HAP-1 (cell line): Measurements from ENCODE around the gene KCNJ2.

Source experiments
- DNase-seq, 2 experiments: peaks; one replicate each; pipeline ENCODE4 v3.0.0-alpha.2; 2016 to 2020; ENCODE audit warnings: low spot score in 2 of 2
- H3K27me3 ChIP-seq: fragments of 250-450 bp; sonication (Bioruptor Pico); 2 replicates; pipeline ENCODE4 v1.5.1; 2020; ENCODE audit warnings: low read depth, mild to moderate bottlenecking, moderate library complexity
- H3K36me3 ChIP-seq: fragments of 250-450 bp; sonication (Bioruptor Pico); replicated peaks from 2 replicates; pipeline ENCODE4 v1.5.1; 2020; ENCODE audit warnings: mild to moderate bottlenecking
- H3K4me1 ChIP-seq: fragments of 250-450 bp; sonication (Bioruptor Pico); 2 replicates; pipeline ENCODE4 v1.5.1; 2020; ENCODE audit warnings: mild to moderate bottlenecking
- H3K4me3 ChIP-seq: fragments of 250-450 bp; sonication (Bioruptor Pico); 2 replicates; pipeline ENCODE4 v1.5.1; 2020; ENCODE audit warnings: mild to moderate bottlenecking, moderate library complexity
- H3K9me3 ChIP-seq: fragments of 250-450 bp; sonication (Bioruptor Pico); 2 replicates; pipeline ENCODE4 v1.5.1; 2020; ENCODE audit warnings: mild to moderate bottlenecking, moderate library complexity
- in situ Hi-C: fragments of 300-500 bp; cut with MboI; formaldehyde crosslinking; loops from 3 replicates; pipeline ENCODE4 v1.14.3; 2020; ENCODE audit warnings: low sequenced_read_pairs, inconsistent platforms, mixed read lengths

KCNJ2 gene

DNA sequence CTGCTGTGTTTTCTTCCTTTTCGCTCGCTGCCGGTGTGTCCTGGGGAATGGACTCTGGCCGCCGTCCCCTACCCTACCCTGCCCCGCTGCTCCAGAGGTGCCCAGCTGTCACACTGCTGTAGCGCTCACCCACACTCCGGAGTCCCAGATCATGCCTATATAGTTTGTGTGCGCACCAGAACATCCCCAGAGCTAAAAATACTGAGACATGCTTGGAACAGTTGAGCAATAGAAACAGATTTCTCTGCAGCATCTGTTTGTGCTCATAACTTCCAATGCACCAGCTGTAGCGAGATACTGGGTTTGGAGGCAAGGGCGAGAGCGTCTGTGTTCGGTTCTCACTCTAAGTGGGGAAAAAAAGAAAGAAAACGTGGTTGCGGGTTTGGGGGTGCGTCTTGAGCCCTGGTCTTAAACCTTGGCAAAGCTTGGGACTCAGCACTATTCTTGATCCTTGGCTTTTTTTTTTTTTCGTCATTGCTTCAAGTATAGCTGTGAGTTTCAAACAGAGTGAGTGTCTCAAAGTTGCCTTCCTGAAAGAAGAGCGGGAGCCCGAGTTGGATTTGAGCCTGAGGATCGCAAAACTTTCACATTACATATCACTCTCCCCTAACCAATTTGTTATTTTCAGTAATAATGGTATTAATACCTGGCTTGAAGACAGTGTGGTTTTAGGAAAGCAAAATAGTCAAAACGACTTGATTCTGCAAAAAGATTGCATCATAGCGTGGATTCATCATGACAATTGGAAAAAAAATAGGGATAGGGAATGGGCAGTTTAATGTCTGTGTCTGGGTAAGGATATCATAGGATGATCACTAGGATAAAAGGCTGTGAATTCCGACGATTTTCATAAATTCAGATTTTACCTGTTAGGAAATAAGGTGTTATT is 621 bp downstream of the KCNJ2 start:
- in situ Hi-C loops, result loop anchor here (25.0 kb wide), 1 partner anchor 608 kb away; no protein-coding TSS in a partner anchor
- Histone ChIP-seq H3K4me3 (peak overlapping the region; percentile 23), H3K36me3 (no peaks in the 10 kb centered on the region), H3K4me1 (no peaks in the 10 kb centered on the region), H3K9me3 (no peaks in the 10 kb centered on the region), H3K27me3 (0 out of 2 replicates have a peak, but pooled peaks cover 2% of the 10 kb centered on the region)
- no peak for DNase-seq

DNA sequence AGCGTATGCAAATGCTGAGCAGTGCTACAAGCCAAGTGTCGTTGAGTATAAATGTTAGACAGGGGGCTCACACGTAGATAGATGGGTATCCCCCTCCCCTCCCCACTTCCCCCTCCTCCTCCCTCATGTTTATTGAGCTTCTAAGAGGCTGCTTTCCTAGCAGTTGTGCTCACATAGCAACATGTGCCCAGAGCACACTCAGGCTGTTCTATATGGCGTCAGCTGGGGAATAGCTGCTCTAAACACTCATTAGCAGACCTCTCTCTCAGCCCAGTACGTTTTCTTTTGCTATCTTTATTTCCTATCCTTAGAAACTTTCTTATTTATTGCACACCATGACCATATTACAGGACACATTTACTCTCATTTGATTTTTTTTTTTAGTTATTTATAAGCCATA is 1.8 kb downstream of the KCNJ2 start:
- in situ Hi-C loops, result loop anchor here (25.0 kb wide), 1 partner anchor 609 kb away; no protein-coding TSS in a partner anchor
- no peak for DNase-seq
- Histone ChIP-seq H3K9me3 (no peaks in the 10 kb centered on the region), H3K36me3 (no peaks in the 10 kb centered on the region), H3K4me3 (no peak overlapping the region), H3K27me3 (0 out of 2 replicates have a peak, but pooled peaks cover 2% of the 10 kb centered on the region), H3K4me1 (no peaks in the 10 kb centered on the region)

DNA sequence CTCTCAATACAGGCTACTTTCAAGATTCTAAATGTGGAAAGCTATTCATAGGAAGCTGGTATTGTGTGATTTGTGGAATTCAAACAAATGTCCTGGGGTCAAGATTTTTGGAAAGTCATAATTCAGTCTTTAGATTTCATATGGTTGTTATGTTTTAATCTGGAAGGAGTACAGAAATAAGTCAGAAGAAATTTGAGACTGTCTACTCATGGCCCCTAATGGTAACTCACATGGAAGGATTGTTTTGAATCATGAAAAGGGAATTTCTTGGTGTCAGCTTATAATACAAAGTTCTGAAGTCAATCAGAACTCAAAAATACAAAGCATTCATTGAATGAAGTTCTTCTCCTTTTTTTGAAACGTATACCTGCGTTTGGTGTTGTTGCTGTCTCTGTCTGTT is 3.1 kb downstream of the KCNJ2 start:
- H3K36me3 ChIP-seq, result no peaks in the 10 kb centered on the region
- 0 out of 2 replicates have a peak, but pooled peaks cover 2% of the 10 kb centered on the region for H3K27me3 ChIP-seq
- in situ Hi-C loops, result loop anchor here (25.0 kb wide), 1 partner anchor 610 kb away; no protein-coding TSS in a partner anchor
- H3K4me3 ChIP-seq, result no peak overlapping the region
- H3K4me1 ChIP-seq, result no peaks in the 10 kb centered on the region
- no peaks in the 10 kb centered on the region for H3K9me3 ChIP-seq
- no peak for DNase-seq

DNA sequence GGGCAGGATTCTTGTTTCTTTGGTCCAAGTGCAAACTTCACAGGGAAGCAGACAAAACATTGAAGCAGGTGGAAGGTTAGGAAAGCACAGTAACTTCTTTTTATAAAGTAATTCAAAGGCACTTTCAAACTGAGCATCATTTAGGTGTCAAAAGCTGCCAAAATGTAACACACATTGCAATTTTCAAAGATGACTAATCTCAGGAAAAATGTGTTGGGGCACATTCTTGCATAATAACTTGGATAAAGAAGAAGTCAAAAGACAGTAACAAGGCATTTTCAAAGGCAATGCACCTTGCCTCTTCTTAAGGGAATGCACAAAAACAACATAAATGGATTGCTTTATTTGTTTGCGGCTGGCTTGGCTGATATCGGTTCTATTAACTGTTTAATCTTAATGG is 3.6 kb downstream of the KCNJ2 start:
- no peaks in the 10 kb centered on the region for H3K4me1 ChIP-seq
- in situ Hi-C loops, result loop anchor here (25.0 kb wide), 1 partner anchor 611 kb away; no protein-coding TSS in a partner anchor

DNA sequence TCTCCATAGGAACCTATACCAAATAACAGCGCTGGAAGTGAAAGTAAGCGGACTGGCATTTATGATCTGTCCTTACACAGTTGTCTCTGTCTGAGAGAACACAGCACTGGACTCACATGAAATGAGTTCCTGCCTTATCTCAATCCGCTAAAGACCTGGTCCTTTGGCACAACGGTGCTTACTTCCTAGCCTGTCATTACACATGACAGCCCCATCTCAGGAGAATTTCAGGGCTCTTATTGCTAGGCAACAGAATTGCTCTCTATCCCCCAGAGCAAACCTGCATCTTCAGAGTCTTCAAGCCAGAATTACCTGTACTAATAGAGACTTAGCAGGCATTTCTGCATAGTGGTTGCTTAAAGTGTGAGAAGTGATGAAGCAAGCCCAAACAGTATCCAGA is 4.3 kb downstream of the KCNJ2 start:
- no peaks in the 10 kb centered on the region for H3K4me1 ChIP-seq
- no peak for DNase-seq
- H3K36me3 ChIP-seq, result no peaks in the 10 kb centered on the region
- 0 out of 2 replicates have a peak, but pooled peaks cover 2% of the 10 kb centered on the region for H3K27me3 ChIP-seq
- in situ Hi-C loops, result loop anchor here (25.0 kb wide), 1 partner anchor 611 kb away; no protein-coding TSS in a partner anchor
- H3K9me3 ChIP-seq, result no peaks in the 10 kb centered on the region
- no peak overlapping the region for H3K4me3 ChIP-seq

More for the DNA sequence above, 3.6 kb downstream of the KCNJ2 start:
- Histone ChIP-seq H3K36me3 (no peaks in the 10 kb centered on the region), H3K4me3 (no peak overlapping the region), H3K9me3 (no peaks in the 10 kb centered on the region), H3K27me3 (0 out of 2 replicates have a peak, but pooled peaks cover 2% of the 10 kb centered on the region)
- no peak for DNase-seq

DNA sequence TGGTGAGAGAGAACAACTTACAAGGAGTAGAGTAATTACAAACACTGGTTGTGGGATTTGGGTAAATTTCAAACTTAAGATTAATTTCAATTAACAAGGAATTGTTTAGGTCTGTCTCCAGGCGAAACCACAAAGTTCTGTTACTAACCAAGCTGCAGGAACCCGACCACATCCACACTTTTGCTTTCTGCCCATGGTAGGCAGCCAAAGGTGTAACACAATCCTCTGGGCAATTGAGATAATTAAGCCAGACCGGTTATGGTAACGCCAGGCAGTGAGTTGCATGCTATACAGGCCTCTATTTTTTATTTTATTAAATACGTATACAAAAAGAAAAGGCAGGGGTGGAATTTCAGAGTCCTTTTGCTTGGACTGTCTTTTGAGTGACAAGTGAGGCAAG is 12.0 kb downstream of the KCNJ2 start:
- H3K36me3 ChIP-seq, result no peaks in the 10 kb centered on the region
- in situ Hi-C loops, result no loop called here
- H3K27me3 ChIP-seq, result no peaks in the 10 kb centered on the region
- no peaks in the 10 kb centered on the region for H3K9me3 ChIP-seq
- H3K4me3 ChIP-seq, result no peak overlapping the region
- no peaks in the 10 kb centered on the region for H3K4me1 ChIP-seq
- no peak for DNase-seq

DNA sequence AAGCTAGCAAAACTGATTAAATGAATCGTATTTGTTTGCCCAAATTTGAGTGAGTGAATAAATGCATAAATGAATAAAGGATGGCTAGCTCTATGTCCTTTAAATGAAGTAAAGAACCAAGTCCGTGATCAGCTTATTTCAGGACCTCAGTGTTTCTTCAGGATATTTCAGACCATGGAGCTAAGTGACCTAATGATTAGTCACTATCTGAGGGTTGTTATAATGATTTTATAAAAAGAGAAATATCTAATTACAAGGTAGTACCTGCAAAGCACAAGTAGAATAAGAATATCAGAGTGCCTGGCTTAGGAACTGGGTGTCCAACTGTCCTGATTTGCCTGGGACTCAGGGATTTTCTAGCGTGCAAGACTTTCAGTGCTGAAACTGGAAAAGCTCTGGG is 12.5 kb downstream of the KCNJ2 start:
- Histone ChIP-seq H3K9me3 (no peaks in the 10 kb centered on the region), H3K4me1 (no peaks in the 10 kb centered on the region), H3K27me3 (no peaks in the 10 kb centered on the region), H3K36me3 (no peaks in the 10 kb centered on the region), H3K4me3 (no peak overlapping the region)
- in situ Hi-C loops, result no loop called here
- no peak for DNase-seq

DNA sequence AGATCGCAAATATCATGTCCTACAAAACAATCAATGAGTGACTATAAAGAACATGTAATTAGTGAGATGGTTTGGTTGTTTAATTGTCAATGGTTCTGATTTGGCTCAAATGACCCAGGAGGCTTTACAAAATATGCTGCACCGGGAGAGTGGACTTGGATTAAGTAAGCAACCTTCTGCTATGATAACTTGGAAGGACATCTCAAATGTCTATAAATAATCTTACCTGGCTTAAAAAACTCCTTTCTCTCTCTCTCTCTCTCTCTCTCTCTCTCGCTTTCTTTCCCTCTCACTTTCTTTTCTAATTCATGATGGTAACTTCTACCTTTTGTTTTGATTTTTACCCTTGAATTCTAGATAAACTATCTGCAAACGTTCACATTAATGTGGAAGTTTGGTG is 14.2 kb downstream of the KCNJ2 start:
- in situ Hi-C loops, result no loop called here

DNA sequence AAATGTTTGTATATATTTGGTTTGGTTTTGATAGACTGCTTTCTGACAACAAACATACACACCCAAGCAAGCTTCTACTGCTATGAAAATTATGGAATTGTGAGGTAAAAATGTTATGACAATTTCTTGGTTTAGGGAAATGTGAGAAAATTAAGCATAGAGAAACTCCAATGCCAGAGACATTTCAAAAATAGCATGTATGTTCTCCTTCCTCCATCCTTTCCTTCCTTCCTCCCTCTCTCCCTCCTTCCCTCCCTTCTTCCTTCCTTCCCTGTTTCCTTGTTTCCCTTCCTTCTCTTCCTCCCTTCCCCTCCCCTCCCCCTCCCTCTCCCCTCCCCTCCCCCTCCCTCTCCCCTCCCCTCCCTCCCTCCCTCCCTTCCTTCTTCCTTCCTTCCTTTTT is 14.9 kb downstream of the KCNJ2 start:
- H3K4me3 ChIP-seq, result no peak overlapping the region
- in situ Hi-C loops, result no loop called here
- no peaks in the 10 kb centered on the region for H3K36me3 ChIP-seq
- H3K4me1 ChIP-seq, result no peaks in the 10 kb centered on the region
- no peaks in the 10 kb centered on the region for H3K9me3 ChIP-seq
- H3K27me3 ChIP-seq, result no peaks in the 10 kb centered on the region
- DNase-seq, result no peak

More for the DNA sequence above, 14.2 kb downstream of the KCNJ2 start:
- H3K4me1 ChIP-seq, result no peaks in the 10 kb centered on the region
- H3K9me3 ChIP-seq, result no peaks in the 10 kb centered on the region
- no peak for DNase-seq
- H3K27me3 ChIP-seq, result no peaks in the 10 kb centered on the region
- H3K4me3 ChIP-seq, result no peak overlapping the region
- no peaks in the 10 kb centered on the region for H3K36me3 ChIP-seq

DNA sequence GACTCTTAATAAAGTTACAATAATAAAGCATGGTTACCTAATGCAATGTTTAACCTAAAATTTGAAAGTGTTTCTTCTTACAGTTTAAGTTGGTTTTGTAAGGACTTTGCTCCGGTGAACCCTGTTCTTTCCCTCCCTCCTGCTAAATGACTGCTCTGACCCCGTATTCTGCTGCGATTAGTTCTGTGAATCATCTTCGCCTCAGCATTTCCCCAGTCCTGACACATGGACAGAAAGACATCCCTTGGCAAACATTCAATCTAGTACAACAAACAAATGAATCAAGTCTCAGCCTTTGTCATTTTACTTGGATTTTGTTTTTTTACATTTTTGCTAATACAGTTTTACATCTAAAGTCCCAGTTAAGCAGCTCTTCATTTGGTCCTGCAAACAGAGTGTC is 15.4 kb downstream of the KCNJ2 start:
- Histone ChIP-seq H3K4me3 (no peak overlapping the region), H3K4me1 (no peaks in the 10 kb centered on the region), H3K36me3 (no peaks in the 10 kb centered on the region), H3K9me3 (no peaks in the 10 kb centered on the region), H3K27me3 (no peaks in the 10 kb centered on the region)
- in situ Hi-C loops, result no loop called here
- no peak for DNase-seq

DNA sequence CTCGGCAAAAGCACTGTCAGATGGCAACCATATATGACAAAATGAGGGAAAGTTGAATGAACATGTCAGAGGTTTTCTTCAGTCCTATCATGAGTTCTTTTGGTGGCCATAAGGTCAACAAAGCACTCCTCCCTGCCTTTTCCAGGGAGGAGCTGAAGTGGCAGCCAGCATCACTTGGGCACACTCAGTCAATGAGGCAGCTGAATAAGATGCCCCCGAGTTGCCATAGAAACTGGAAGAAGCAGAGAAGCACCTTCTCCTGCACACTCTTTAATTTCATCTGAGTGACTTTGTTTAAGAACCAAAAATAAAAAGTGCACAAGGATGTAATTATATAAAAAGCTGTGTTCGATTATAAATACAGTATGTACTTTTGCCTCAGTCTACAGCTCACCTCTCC is 16.0 kb downstream of the KCNJ2 start:
- no peak for DNase-seq
- Histone ChIP-seq H3K27me3 (no peaks in the 10 kb centered on the region), H3K9me3 (no peaks in the 10 kb centered on the region), H3K4me1 (no peaks in the 10 kb centered on the region), H3K4me3 (no peak overlapping the region), H3K36me3 (no peaks in the 10 kb centered on the region)
- in situ Hi-C loops, result no loop called here

DNA sequence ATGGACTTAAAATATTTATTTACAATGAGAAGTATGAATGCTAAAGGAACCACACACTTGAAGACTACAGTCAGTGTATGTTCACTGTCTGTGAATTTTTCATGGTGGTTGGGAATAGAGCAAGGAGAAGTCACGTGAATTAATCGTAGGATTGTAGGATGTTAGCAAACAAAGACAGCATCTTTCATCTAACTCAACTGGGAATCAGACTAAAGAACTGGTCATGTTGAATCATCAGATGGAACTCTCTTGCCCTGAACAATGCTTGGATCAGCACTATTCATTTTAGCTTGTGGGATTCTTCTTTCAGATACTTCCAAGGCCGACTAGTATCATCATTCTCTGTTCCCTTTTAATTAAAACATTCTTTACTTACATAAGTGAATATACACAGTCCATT is 18.1 kb downstream of the KCNJ2 start:
- Histone ChIP-seq H3K9me3 (no peaks in the 10 kb centered on the region), H3K36me3 (no peaks in the 10 kb centered on the region), H3K27me3 (no peaks in the 10 kb centered on the region), H3K4me1 (no peaks in the 10 kb centered on the region), H3K4me3 (no peak overlapping the region)
- no peak for DNase-seq
- in situ Hi-C loops, result no loop called here

DNA sequence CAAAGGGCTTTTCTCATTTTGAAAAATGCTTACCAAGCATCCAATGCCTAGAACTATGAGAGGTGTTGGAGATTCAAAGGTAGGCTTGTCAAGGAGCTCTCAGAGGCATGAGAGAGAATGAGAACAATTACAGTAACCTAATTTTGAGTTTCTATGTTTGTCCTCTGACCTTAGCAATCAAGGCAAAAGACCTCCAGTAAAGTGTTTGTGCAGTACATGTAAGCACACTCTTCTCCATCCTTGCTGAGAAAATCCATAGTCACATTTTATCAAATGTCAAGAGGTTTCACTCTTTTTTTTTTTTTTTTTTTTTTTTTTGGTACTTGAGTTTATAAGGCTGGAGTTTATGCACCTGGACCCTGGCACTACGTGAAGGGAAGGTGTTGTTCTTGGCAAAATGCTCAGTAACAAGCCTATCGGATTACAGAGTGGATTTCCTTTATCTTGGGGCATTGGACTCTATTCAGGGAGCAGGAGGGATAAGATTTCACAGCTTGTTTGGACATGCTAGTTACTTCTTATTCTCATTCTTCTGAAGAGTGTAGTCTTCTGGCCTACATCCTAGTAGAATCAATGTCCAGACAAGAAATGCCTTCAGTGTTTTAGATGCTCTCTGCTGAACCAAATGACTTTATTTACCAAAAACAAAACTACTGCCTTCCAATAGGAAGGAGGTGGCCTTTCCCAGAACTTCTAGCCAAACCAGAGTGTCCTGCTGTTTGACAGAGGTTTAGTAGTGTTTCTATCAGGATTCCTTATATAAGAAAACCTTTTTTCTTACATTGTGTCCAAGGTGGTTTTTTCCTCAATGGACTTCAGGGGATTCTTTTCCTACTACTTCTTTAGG is 21.9 kb downstream of the KCNJ2 start:
- Histone ChIP-seq H3K4me3 (no peak overlapping the region), H3K27me3 (no peaks in the 10 kb centered on the region), H3K36me3 (no peaks in the 10 kb centered on the region), H3K9me3 (no peaks in the 10 kb centered on the region), H3K4me1 (no peaks in the 10 kb centered on the region)
- in situ Hi-C loops, result no loop called here
- DNase-seq, result no peak

DNA sequence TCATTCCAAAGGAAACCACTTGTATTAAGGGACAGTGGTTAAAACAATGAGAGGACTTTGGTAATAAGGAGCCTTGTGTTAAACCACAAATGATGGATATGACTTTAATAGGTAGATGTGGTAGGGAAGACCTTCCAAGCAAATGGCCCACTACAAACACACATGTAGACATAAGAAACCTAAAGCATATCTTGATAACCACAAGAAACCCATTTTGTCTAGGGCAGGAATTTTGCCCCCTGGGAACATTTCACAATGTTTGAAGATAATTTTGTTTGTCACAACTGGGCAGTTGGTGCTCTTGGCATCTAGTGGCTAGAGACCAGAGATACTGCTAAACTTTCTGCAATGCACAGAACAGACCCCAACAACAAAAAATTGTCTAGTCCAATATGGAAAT is 25.8 kb downstream of the KCNJ2 start:
- in situ Hi-C loops, result no loop called here
- DNase-seq, result no peak
- no peaks in the 10 kb centered on the region for H3K4me1 ChIP-seq
- no peaks in the 10 kb centered on the region for H3K27me3 ChIP-seq
- H3K4me3 ChIP-seq, result no peak overlapping the region
- no peaks in the 10 kb centered on the region for H3K36me3 ChIP-seq
- no peaks in the 10 kb centered on the region for H3K9me3 ChIP-seq
